Endodermal cell (in vitro differentiated cells): Measurements from ENCODE around the gene FARSA. TPM values are rescaled to one million over a fixed set of nuclear protein-coding genes. Genes with fewer than 3 reads are reported as not detected.

Experiments
- DNase-seq: peaks from one replicate; pipeline ENCODE4 v3.0.0-alpha.2; 2017
- H3K27ac ChIP-seq: 2 replicates; pipeline ENCODE4 v1.5.1; 2013; ENCODE audit warnings: mild to moderate bottlenecking, low read depth, low read length, moderate library complexity
- H3K27me3 ChIP-seq: 2 replicates; pipeline ENCODE4 v1.6.1; 2013; ENCODE audit warnings: mild to moderate bottlenecking, low read length, moderate library complexity; ENCODE audit not compliant: insufficient read depth, control insufficient read depth, poor library complexity, severe bottlenecking
- H3K36me3 ChIP-seq: 2 replicates; pipeline ENCODE4 v1.7.0; 2013; ENCODE audit warnings: mild to moderate bottlenecking, low read length, moderate library complexity; ENCODE audit not compliant: control insufficient read depth, insufficient read depth
- H3K4me1 ChIP-seq: one replicate; pipeline ENCODE4 v1.7.0; 2013; ENCODE audit warnings: low read length; ENCODE audit not compliant: control insufficient read depth, insufficient read depth
- H3K4me3 ChIP-seq: 2 replicates; pipeline ENCODE4 v1.5.1; 2013; ENCODE audit warnings: mild to moderate bottlenecking, low read length, moderate library complexity
- H3K9ac ChIP-seq: 2 replicates; pipeline ENCODE4 v1.6.1; 2013; ENCODE audit warnings: mild to moderate bottlenecking, low read length, moderate library complexity; ENCODE audit not compliant: poor library complexity, severe bottlenecking; ENCODE audit errors: extremely low read depth
- H3K9me3 ChIP-seq: 2 replicates; pipeline ENCODE4 v1.6.1; 2013; ENCODE audit warnings: mild to moderate bottlenecking, low read length, moderate library complexity; ENCODE audit not compliant: control insufficient read depth
- H3K27ac Mint-ChIP-seq: 2 replicates; pipeline ENCODE4 v1.8.0; 2020; ENCODE audit warnings: mixed read lengths
- H3K27me3 Mint-ChIP-seq: 2 replicates; pipeline ENCODE4 v1.8.0; 2021; ENCODE audit warnings: mild to moderate bottlenecking, mixed read lengths; ENCODE audit not compliant: insufficient read depth
- H3K36me3 Mint-ChIP-seq: 2 replicates; pipeline ENCODE4 v1.8.0; 2020; ENCODE audit warnings: low read depth, mixed read lengths
- H3K4me1 Mint-ChIP-seq: 2 replicates; pipeline ENCODE4 v1.8.0; 2020; ENCODE audit warnings: mixed read lengths
- H3K4me3 Mint-ChIP-seq: 2 replicates; pipeline ENCODE4 v1.8.0; 2020; ENCODE audit warnings: mild to moderate bottlenecking, moderate library complexity, mixed read lengths
- H3K9me3 Mint-ChIP-seq: 2 replicates; pipeline ENCODE4 v1.8.0; 2020; ENCODE audit warnings: mild to moderate bottlenecking, mixed read lengths
- CTCF ChIP-seq: fragments of 200-600 bp; sonication (generic); conservative IDR thresholded peaks from 2 replicates; pipeline ENCODE4 v1.5.0; 2021; ENCODE audit warnings: antibody characterized with exemption, mild to moderate bottlenecking
- WGBS, 2 experiments: methylation state at CpG; one replicate each; pipeline versions ENCODE4 v1.1.5 to v1.1.7; 2013; ENCODE audit warnings: missing lambda C conversion rate in 2 of 2, mixed read lengths in 1 of 2; ENCODE audit not compliant: insufficient coverage in 1 of 2, insufficient read length in 1 of 2; 5-methylcytosine and 5-hydroxymethylcytosine counted together
- total RNA-seq, 2 donors: library from RNA; stranded (reverse); fragmentation: NEBNext Ultra II Directional in 1 of 2; extraction: Animal tissue kit (Norgen Biotek cat#: 25700) in 1 of 2; gene quantifications; 2 replicates in 1 of 2; 3 replicates in 1 of 2; pipeline ENCODE4 v1.2.1, GENCODE V29; 2021

FARSA gene
- total RNA-seq, 2 donors from 2014 or later = 65.1 to 70.8 TPM

GRCh38 chr19:12948612-12949362 lies 15.3 kb upstream of the FARSA start:
- Mint-ChIP-seq H3K27me3 (no peaks in the 10 kb centered on the region), H3K9me3 (no peaks in the 10 kb centered on the region), H3K4me3 (no peak overlapping the region), H3K4me1 (peaks cover 6% of the 10 kb centered on the region), H3K27ac (peak overlapping the region; percentile 35), H3K36me3 (peaks cover 64% of the 10 kb centered on the region)
- H3K4me1 ChIP-seq = no peaks in the 10 kb centered on the region
- TF ChIP-seq CTCF = no peak
- H3K9me3 ChIP-seq = no peaks in the 10 kb centered on the region
- H3K27ac ChIP-seq = no peak overlapping the region
- peaks cover 58% of the 10 kb centered on the region for H3K36me3 ChIP-seq
- 93% methylated on average over 20 to 30 of the region's 30 CpGs for WGBS, 2 experiments
- DNase-seq = no peak
- H3K27me3 ChIP-seq = no peaks in the 10 kb centered on the region
- H3K4me3 ChIP-seq = no peak overlapping the region
- no peak overlapping the region for H3K9ac ChIP-seq

GRCh38 chr19:12947702-12948611 lies 14.4 kb upstream of the FARSA start:
- H3K36me3 ChIP-seq = peaks cover 60% of the 10 kb centered on the region
- no peak for TF ChIP-seq CTCF
- peak overlapping the region; percentile 84 for H3K4me3 ChIP-seq
- no peak overlapping the region for H3K9ac ChIP-seq
- WGBS, 2 experiments = 92 to 95% methylated on average over 15 to 28 of the region's 28 CpGs
- H3K4me1 Mint-ChIP-seq = peaks cover 8% of the 10 kb centered on the region
- H3K27ac Mint-ChIP-seq = peak overlapping the region; percentile 35
- H3K4me1 ChIP-seq = no peaks in the 10 kb centered on the region
- H3K27ac ChIP-seq = no peak overlapping the region
- no peak overlapping the region for H3K4me3 Mint-ChIP-seq
- H3K9me3 ChIP-seq = no peaks in the 10 kb centered on the region
- no peaks in the 10 kb centered on the region for H3K27me3 ChIP-seq
- DNase-seq = no peak
- peaks cover 69% of the 10 kb centered on the region for H3K36me3 Mint-ChIP-seq
- H3K9me3 Mint-ChIP-seq = no peaks in the 10 kb centered on the region
- no peaks in the 10 kb centered on the region for H3K27me3 Mint-ChIP-seq

GRCh38 chr19:12946731-12947496 lies 13.4 kb upstream of the FARSA start:
- Mint-ChIP-seq H3K9me3 (no peaks in the 10 kb centered on the region), H3K27ac (peak overlapping the region; percentile 97), H3K4me3 (peak overlapping the region; percentile 85), H3K27me3 (no peaks in the 10 kb centered on the region), H3K36me3 (peaks cover 73% of the 10 kb centered on the region), H3K4me1 (peaks cover 10% of the 10 kb centered on the region)
- Histone ChIP-seq H3K4me3 (peak overlapping the region; percentile 84), H3K27me3 (no peaks in the 10 kb centered on the region), H3K4me1 (no peaks in the 10 kb centered on the region), H3K36me3 (peaks cover 69% of the 10 kb centered on the region), H3K27ac (peak overlapping the region; percentile 97), H3K9ac (peak overlapping the region; percentile 84), H3K9me3 (no peaks in the 10 kb centered on the region)
- WGBS, 2 experiments = 47 to 55% methylated on average over 6 to 12 of the region's 14 CpGs
- TF ChIP-seq CTCF = no peak
- DNase-seq = no peak
